Tracheal epithelial cell (primary cell): Measurements from ENCODE around the gene IL17RC. TPM values are rescaled to one million over a fixed set of nuclear protein-coding genes. Genes with fewer than 3 reads are reported as not detected.

Source experiments
- total RNA-seq: library from RNA; depleted of rRNA; stranded (reverse); fragments of >200 nt; gene quantifications from 2 replicates; pipeline ENCODE4 v1.2.1, GENCODE V29; 2014

IL17RC gene
- 23.6 and 46.9 TPM in 2 replicates for total RNA-seq

GRCh38 chr3:9916734-9917680, at the start of gene IL17RC:
IL17RC (plus strand) TSS chr3:9917098; CDS start chr3:9917316, 218 bp downstream.

GRCh38 chr3:9879830-9880549, 36.9 kb upstream of the IL17RC start, which contains the start of gene CIDEC:
CIDEC (minus strand) TSS chr3:9880253; CDS start chr3:9878486, 1,767 bp downstream.

GRCh38 chr3:9890249-9891071, 26.4 kb upstream of the IL17RC start, which contains the start of gene JAGN1:
JAGN1 (plus strand) TSS chr3:9890610; CDS start chr3:9890723, 113 bp downstream.

GRCh38 chr3:9902372-9903237, 14.3 kb upstream of the IL17RC start, which contains the start of gene IL17RE:
IL17RE (plus strand) TSS chr3:9902848; CDS start chr3:9902933, 85 bp downstream.

GRCh38 chr3:9933561-9934234, 16.8 kb downstream of the IL17RC start, which contains the start of gene CRELD1:
CRELD1 (plus strand) TSS chr3:9933834; CDS start chr3:9934439, 605 bp downstream.

GRCh38 chr3:9951962-9952805, 35.3 kb downstream of the IL17RC start, which contains the start of gene PRRT3:
PRRT3 (minus strand) TSS chr3:9952408; CDS start chr3:9950115, 2,293 bp downstream.

Other genes with a start within 250 kb of the IL17RC start
- gene CPNE9, start 213.3 kb upstream of the IL17RC start, total RNA-seq: not detected in 2 replicates
- gene BRPF1, start 185.4 kb upstream of the IL17RC start, total RNA-seq: 10.7 and 14.5 TPM in 2 replicates
- 13.5 and 21.1 TPM in 2 replicates for gene OGG1, start 167.1 kb upstream of the IL17RC start, total RNA-seq
- gene CAMK1, start 147.2 kb upstream of the IL17RC start, total RNA-seq: 8.3 and 15.9 TPM in 2 replicates
- 50.9 and 57.6 TPM in 2 replicates for gene TADA3, start 124.6 kb upstream of the IL17RC start, total RNA-seq
- 134 and 339 TPM in 2 replicates for gene ARPC4, start 124.0 kb upstream of the IL17RC start, total RNA-seq
- 6.0 and 10.6 TPM in 2 replicates for gene TTLL3, start 106.8 kb upstream of the IL17RC start, total RNA-seq
- gene RPUSD3, start 73.1 kb upstream of the IL17RC start, total RNA-seq: 24.8 and 32.2 TPM in 2 replicates
- not detected in 2 replicates for gene CIDEC, start 36.8 kb upstream of the IL17RC start, total RNA-seq
- 24.8 and 28.1 TPM in 2 replicates for gene JAGN1, start 26.5 kb upstream of the IL17RC start, total RNA-seq
- gene IL17RE, start 14.2 kb upstream of the IL17RC start, total RNA-seq: 2.6 and 2.7 TPM in 2 replicates
- 19.4 and 30.8 TPM in 2 replicates for gene CRELD1, start 16.7 kb downstream of the IL17RC start, total RNA-seq
- 0.72 and 1.7 TPM in 2 replicates for gene PRRT3, start 35.3 kb downstream of the IL17RC start, total RNA-seq
- 39.3 and 48.4 TPM in 2 replicates for gene EMC3, start 69.7 kb downstream of the IL17RC start, total RNA-seq
- gene FANCD2, start 109.3 kb downstream of the IL17RC start, total RNA-seq: 5.1 and 9.9 TPM in 2 replicates
- not detected in 2 replicates for gene FANCD2OS, start 191.2 kb downstream of the IL17RC start, total RNA-seq
- 104 and 115 TPM in 2 replicates for gene BRK1, start 198.6 kb downstream of the IL17RC start, total RNA-seq
- gene VHL, start 224.7 kb downstream of the IL17RC start, total RNA-seq: 41.1 and 48.7 TPM in 2 replicates
- gene IRAK2, start 247.8 kb downstream of the IL17RC start, total RNA-seq: 4.7 and 40.7 TPM in 2 replicates